Activated B cell treated with CpG ODN at 0.5 μM for 24 hours (primary cell): ENCODE measurements around the gene KRTCAP3. TPM values are rescaled to one million over a fixed set of nuclear protein-coding genes. Genes with fewer than 3 reads are reported as not detected.

Source experiments
- ATAC-seq: fragments of 200-7000 bp; cut with Tn5 transposase; one replicate; pipeline ENCODE4 v1.10.0; 2021; ENCODE audit warnings: low read depth, mild to moderate bottlenecking, moderate library complexity
- CTCF ChIA-PET: fragments of 350-600 bp; sonication (Branson Sonifier 250); formaldehyde crosslinking; loops from one replicate; lab custom pipeline; 2021; ENCODE audit warnings: antibody characterized with exemption; lab: Charles Lee
- POLR2A ChIA-PET: fragments of 350-600 bp; sonication (Branson Sonifier 250); formaldehyde crosslinking; loops from one replicate; lab custom pipeline; 2021; ENCODE audit warnings: antibody characterized with exemption; lab: Charles Lee
- DNase-seq: peaks from one replicate; pipeline ENCODE4 v3.0.0; 2022
- H3K27ac Mint-ChIP-seq: one replicate; pipeline ENCODE4 v1.8.0; 2020; ENCODE audit warnings: mixed read lengths
- H3K27me3 Mint-ChIP-seq: one replicate; pipeline ENCODE4 v1.8.0; 2021; ENCODE audit warnings: mixed read lengths
- H3K36me3 Mint-ChIP-seq: one replicate; pipeline ENCODE4 v1.8.0; 2021; ENCODE audit warnings: low read depth, mixed read lengths
- H3K4me1 Mint-ChIP-seq: one replicate; pipeline ENCODE4 v1.8.0; 2021; ENCODE audit warnings: mixed read lengths
- H3K4me3 Mint-ChIP-seq: one replicate; pipeline ENCODE4 v1.8.0; 2020; ENCODE audit warnings: mild to moderate bottlenecking, mixed read lengths
- H3K9me3 Mint-ChIP-seq: one replicate; pipeline ENCODE4 v1.8.0; 2020; ENCODE audit warnings: mixed read lengths
- intact Hi-C: fragments of 100-400 bp; cut with micrococcal nuclease; formaldehyde crosslinking; loops from one replicate; pipeline ENCODE4 v1.15.1; 2024
- total RNA-seq: library from RNA; stranded (reverse); gene quantifications from 2 replicates; pipeline ENCODE4 v1.2.3, GENCODE V29; 2022
- TF ChIP-seq, protein P1 (sequence below): fragments of 200-600 bp; IDR thresholded peaks from one replicate; pipeline ENCODE4 v1.8.0; 2022; ENCODE audit warnings: antibody characterized with exemption, mild to moderate bottlenecking

Gene KRTCAP3
- total RNA-seq, 1 donor from 2014 or later = 10.0 TPM

GRCh38 chr2:27492557-27492956 is 50.4 kb downstream of the KRTCAP3 start:
- intact Hi-C loops = no loop called here
- Mint-ChIP-seq H3K27me3 (peaks cover 43% of the 10 kb centered on the region), H3K36me3 (no peaks in the 10 kb centered on the region), H3K4me1 (peaks cover 31% of the 10 kb centered on the region), H3K4me3 (no peak overlapping the region), H3K9me3 (no peaks in the 10 kb centered on the region), H3K27ac (no peak overlapping the region)
- TF ChIP-seq, protein P1, sequence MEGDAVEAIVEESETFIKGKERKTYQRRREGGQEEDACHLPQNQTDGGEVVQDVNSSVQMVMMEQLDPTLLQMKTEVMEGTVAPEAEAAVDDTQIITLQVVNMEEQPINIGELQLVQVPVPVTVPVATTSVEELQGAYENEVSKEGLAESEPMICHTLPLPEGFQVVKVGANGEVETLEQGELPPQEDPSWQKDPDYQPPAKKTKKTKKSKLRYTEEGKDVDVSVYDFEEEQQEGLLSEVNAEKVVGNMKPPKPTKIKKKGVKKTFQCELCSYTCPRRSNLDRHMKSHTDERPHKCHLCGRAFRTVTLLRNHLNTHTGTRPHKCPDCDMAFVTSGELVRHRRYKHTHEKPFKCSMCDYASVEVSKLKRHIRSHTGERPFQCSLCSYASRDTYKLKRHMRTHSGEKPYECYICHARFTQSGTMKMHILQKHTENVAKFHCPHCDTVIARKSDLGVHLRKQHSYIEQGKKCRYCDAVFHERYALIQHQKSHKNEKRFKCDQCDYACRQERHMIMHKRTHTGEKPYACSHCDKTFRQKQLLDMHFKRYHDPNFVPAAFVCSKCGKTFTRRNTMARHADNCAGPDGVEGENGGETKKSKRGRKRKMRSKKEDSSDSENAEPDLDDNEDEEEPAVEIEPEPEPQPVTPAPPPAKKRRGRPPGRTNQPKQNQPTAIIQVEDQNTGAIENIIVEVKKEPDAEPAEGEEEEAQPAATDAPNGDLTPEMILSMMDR = no peak
- ATAC-seq = no peak
- DNase-seq = no peak
- CTCF ChIA-PET = no interaction called here
- POLR2A ChIA-PET = no interaction called here

- TF ChIP-seq, protein P1 = no peak
- Mint-ChIP-seq H3K27me3 (peaks cover 52% of the 10 kb centered on the region), H3K27ac (no peak overlapping the region), H3K9me3 (no peaks in the 10 kb centered on the region), H3K4me3 (peak overlapping the region; percentile 41), H3K36me3 (no peaks in the 10 kb centered on the region), H3K4me1 (peaks cover 27% of the 10 kb centered on the region)
- no peak for DNase-seq
- ChIA-PET CTCF (no interaction called here), POLR2A (interaction anchor here (0.7 kb wide), 1 partner anchor 137 kb away, joined by 3 read pairs; the partner anchor contains the start of gene GTF3C2)
- no peak for ATAC-seq
- intact Hi-C loops = no loop called here
These were observed 51.7 kb downstream of the KRTCAP3 start for GRCh38 chr2:27493948-27494283.

Other genes with a start within 250 kb of the KRTCAP3 start
- gene ATRAID, start 230.3 kb upstream of the KRTCAP3 start, total RNA-seq = 73.9 and 77.2 TPM in 2 replicates
- 53.2 and 69.9 TPM in 2 replicates for gene SLC5A6, start 230.1 kb upstream of the KRTCAP3 start, total RNA-seq
- gene CAD, start 225.0 kb upstream of the KRTCAP3 start, total RNA-seq = 55.9 and 64.1 TPM in 2 replicates
- gene SLC30A3, start 179.3 kb upstream of the KRTCAP3 start, total RNA-seq = 0.12 and 0.27 TPM in 2 replicates
- gene DNAJC5G, start 166.9 kb upstream of the KRTCAP3 start, total RNA-seq = not detected in 2 replicates
- gene TRIM54, start 160.0 kb upstream of the KRTCAP3 start, total RNA-seq = not detected in 2 replicates
- gene UCN, start 133.9 kb upstream of the KRTCAP3 start, total RNA-seq = 1.0 and 1.2 TPM in 2 replicates
- gene MPV17, start 119.3 kb upstream of the KRTCAP3 start, total RNA-seq = 78.1 and 98.3 TPM in 2 replicates
- 91.7 and 119 TPM in 2 replicates for gene GTF3C2, start 85.6 kb upstream of the KRTCAP3 start, total RNA-seq
- gene EIF2B4, start 72.0 kb upstream of the KRTCAP3 start, total RNA-seq = 43.3 and 49.9 TPM in 2 replicates
- gene SNX17, start 71.8 kb upstream of the KRTCAP3 start, total RNA-seq = 124 and 128 TPM in 2 replicates
- gene ZNF513, start 61.6 kb upstream of the KRTCAP3 start, total RNA-seq = 30.1 and 32.8 TPM in 2 replicates
- 74.7 and 75.2 TPM in 2 replicates for gene PPM1G, start 32.8 kb upstream of the KRTCAP3 start, total RNA-seq
- 78.9 and 82.3 TPM in 2 replicates for gene NRBP1, start 13.8 kb upstream of the KRTCAP3 start, total RNA-seq
- 12.7 and 14.4 TPM in 2 replicates for gene IFT172, start 47.4 kb downstream of the KRTCAP3 start, total RNA-seq
- not detected in 2 replicates for gene FNDC4, start 52.8 kb downstream of the KRTCAP3 start, total RNA-seq
- not detected in 2 replicates for gene GCKR, start 54.5 kb downstream of the KRTCAP3 start, total RNA-seq
- gene ZNF512, start 140.7 kb downstream of the KRTCAP3 start, total RNA-seq = 45.4 and 48.7 TPM in 2 replicates
- gene CCDC121, start 186.6 kb downstream of the KRTCAP3 start, total RNA-seq = 0.69 and 0.71 TPM in 2 replicates
- gene GPN1, start 186.7 kb downstream of the KRTCAP3 start, total RNA-seq = 36.9 and 39.3 TPM in 2 replicates
- gene SUPT7L, start 221.2 kb downstream of the KRTCAP3 start, total RNA-seq = 28.1 and 30.9 TPM in 2 replicates
- 21.4 and 22.0 TPM in 2 replicates for gene SLC4A1AP, start 221.5 kb downstream of the KRTCAP3 start, total RNA-seq